ENCODE measurements around the gene IL18BP.

IL18BP gene

GRCh38 chr11:71998649-71999310, at the start of gene IL18BP:
IL18BP (plus strand) TSS chr11:71998909; CDS start chr11:71999985, 1,076 bp downstream.
- no peak for DNase-seq

DNA sequence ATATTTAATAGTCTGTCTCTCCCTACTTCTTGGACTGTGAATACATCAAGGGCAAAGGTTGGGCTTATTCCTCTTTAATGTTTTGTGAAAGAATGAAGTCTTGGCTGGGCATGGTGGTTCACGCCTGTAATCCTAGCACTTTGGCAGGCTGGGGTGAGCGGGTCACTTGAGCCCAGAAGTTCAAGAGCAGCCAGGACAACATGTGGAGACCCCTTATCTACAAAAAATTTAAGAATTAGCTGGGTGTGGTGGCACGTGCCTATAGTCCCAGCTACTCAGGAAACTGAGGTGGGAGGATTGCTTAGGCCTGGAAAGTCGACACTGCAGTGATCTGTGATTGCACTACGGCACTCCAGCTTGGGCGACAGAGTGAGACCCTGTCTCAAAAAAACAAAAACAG, 49.7 kb upstream of the IL18BP start:
- no peak for DNase-seq

DNA sequence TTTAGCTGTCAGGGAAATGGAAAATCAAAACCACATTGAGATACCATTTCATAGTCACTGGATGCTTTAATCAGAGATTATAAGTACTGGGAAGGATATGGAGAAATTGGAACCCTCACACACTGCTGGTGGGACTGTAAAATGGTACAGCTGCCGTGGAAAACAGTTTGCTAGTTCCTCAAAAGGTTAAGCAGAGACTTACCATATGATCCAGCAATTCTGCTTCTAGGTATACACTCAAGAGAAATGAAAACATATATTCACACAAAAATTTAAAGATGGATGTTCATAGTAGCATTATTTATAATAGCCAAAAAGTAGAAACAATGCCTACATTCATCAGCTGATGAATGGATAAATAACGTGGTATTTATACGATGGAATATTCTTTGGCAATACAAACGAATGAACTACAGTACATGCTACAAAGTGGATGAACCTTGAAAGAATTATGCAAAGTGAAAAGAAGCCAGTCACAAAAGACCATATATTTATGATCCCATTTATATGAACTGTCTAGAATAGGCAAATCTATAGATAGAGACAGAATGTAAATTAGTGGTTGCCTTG, 46.9 kb upstream of the IL18BP start:
- DNase-seq: no peak

DNA sequence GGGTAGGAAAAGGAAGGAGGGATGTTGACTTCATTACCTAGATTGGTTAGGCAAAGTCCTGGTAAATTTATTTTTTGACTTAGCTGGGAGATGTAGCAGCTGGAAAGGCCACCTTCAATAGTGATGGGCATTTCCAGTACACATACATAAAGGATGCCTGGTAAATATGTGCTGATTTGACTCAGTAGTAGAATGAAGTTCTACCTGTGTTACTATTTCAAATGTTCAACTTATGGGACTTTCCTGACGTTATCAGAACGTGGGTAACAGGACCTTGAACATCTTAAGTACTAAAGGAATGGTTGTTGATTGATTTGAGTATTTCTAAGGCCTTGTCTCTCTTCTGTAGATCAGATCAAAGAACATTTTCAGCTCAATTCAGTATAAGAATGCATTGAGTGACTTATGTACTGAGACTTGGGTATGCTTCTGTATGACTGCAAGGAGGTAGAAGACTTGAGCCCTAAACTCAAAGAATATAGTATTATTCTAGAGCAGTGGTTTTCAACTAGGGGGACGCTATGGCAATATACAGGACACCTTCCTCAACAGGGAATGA, 42.7 kb upstream of the IL18BP start:
- no peak for DNase-seq

- DNase-seq: no peak
Observed at GRCh38 chr11:71962428-71963038, 36.2 kb upstream of the IL18BP start.

- DNase-seq: no peak
Observed at GRCh38 chr11:71963468-71963867, 35.2 kb upstream of the IL18BP start.

DNA sequence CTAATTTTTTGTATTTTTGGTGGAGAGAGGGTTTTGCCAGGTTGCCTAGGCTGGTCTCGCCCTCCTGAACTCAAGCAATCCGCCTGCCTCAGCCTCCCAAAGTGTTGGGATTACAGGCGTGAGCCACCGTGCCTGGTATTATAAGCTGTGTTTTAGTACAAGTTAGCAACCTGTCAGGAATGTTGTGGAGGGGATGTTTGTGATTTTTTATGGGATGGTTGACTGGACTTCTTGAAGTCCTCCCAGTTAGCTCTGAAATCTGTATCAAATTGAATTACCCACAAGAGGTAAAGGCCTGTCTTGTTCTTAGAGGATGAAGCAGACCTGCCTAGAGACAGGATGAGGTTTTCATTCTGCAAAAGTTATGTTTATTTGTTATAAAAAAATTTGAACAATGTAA, 34.1 kb upstream of the IL18BP start:
- DNase-seq: no peak

DNA sequence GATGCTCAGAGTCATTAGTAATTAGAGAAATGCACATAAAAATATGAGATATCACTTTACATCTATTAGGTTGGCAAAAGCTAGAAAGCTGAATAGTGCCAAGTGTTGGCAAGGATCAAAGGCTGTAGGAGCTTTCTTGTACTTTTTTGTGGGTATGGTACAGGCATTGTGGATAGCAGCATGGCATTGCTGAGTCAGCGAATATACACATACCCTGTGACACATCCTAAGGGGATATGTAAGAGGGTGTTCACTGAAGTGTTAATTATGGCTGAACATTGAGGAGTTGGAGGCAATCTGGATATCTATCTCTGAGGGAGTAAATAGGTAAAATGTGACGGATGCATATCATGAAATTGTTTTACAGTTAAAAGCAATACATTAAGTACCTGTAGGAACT, 27.0 kb upstream of the IL18BP start:
- no peak for DNase-seq

- no peak for DNase-seq
Observed at GRCh38 chr11:71976551-71976950, 22.2 kb upstream of the IL18BP start.

DNA sequence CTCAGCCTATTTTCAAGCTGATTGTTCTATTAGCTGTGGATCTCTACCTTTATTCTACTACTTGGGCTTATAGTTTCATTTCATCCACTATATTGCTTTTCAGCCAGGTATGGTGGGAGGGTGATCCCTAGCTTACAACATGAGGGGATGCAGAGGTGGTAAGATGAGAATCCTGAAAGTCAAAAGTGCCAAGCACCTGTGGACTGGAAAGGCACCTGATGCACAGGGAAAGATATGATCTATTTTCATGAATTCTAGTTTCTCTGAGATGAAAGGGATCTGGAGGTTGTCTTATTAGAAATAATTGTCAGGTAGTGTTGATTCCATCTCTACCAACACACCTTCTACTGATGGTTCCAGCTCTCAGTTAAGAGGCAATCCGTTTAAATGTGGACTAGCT, 21.6 kb upstream of the IL18BP start:
- no peak for DNase-seq

- peak; percentile 41 to 61 for DNase-seq
Observed at GRCh38 chr11:71977743-71978418, 20.8 kb upstream of the IL18BP start.

DNA sequence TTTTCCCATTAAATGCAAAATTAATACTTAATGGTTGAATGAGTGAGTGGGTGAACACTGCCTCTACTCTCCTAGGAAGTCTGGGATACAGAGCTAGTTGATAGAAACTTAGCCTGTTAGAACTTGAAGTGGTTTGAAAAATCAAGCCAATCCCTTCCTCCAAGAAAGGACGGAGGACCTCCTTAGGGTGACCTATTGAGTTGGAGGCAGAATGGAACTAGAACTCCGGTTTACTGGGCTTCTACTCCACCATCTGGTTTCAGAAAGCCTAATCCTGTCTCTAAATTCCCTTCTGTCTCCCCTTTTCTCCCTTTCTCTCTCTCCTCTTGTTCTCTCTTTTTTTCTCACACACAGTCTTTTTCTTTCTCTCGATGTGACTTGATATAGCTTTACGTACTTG, 19.6 kb upstream of the IL18BP start:
- DNase-seq: no peak

- DNase-seq: no peak
Observed at GRCh38 chr11:71979602-71980001, 19.1 kb upstream of the IL18BP start.

GRCh38 chr11:71986131-71986530, 12.6 kb upstream of the IL18BP start:
- DNase-seq: no peak

DNA sequence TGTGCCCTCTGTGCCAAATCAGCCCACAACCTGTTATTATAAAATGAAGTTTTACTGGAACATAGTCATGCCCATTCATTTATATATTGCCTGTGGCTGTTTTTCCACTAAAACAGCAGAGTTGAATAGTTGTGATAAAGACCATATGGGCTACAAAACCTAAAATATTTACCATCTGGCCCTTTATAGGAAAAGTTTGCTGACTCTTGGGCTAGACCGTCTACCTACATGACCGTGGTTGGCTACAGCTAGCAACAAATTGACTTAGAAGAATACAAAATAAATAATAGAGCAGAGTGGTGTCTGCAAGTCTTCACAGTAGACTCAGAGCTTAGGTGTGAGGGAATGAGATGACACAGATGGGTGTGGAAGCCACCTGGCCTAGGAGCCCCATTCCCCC, 11.2 kb upstream of the IL18BP start:
- DNase-seq: no peak

DNA sequence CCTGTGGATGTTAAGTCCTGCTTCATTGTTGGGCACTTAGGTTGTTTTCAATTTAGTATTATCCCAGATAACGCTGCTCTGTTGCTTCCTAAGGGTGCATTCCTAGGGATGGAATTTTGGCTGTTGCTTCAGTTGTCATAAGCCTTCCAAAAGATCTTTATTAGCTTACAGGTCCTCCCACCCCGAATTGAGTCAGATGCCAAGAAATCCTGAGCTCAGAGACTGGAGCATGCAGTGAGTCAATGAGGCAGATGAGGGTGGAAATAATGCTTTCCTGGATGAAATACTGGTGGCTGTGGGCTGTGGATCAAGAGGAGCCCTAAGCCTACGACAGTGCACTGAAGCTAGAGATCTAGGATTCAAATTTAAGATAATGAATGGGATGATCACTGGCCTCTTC, 10.7 kb upstream of the IL18BP start:
- no peak for DNase-seq

DNA sequence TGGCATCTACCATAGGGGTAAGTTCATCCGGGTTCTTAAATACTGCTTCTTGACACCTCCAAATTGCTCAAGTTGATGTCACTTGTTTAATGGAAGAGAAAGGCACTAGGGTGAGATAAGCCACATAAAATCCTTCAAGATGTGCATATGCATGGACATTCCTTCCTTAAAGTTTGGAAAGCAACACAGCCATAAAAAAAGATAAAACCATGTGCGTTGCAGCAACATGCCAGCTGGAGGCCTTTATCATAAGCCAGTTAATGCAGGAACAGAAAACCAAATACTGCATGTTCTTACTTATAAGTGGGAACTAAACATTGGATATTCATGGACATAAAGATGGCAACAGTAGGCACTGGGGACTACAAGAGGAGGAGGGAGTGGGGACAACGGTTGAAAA, 8.0 kb upstream of the IL18BP start:
- DNase-seq: no peak

DNA sequence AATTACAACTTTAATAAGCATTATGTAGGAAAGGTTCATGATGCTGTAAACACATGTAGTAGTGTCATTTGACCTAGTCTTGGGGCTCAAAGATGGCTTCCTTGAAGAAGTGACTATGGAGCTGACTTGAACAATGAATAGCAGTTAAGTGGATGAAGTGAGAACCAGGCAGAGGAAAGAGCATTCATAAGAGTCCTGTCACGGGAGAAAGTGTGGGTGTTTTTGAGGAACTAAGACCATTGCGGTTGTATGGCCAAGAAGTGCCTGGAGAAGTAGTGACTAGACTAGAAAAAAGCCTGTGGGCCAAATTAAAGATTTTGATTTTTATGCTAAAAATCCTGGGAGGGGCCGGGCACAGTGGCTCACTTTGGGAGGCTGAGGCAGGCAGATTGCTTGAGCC, 7.2 kb upstream of the IL18BP start:
- DNase-seq: no peak

DNA sequence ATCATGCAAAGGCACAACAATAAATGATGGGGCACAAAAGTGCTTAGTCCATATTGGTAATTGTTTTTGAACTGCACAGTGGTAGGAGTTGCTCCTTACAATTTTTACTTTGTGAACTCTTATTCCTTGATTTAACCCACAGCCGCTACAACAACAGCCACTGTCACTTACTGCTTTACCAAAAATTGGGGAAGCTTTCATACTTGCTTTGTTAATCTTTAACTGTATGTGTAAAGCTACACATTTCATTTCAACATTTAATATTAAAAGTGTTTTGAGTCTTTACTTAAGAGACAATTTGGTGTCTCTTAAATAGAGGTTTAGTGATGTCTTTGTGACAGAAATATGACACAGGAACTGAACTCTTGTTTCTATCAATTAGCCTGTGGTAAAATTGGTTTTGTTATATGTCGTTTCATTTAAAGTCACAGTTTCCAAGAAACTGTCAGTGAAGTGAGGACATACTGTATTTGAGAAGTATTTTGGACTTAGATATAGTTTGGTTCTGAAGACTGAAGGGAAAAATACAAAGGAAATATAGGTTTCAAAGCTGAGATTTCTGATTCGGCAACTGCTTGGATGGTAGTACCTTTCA, 6.5 kb upstream of the IL18BP start:
- DNase-seq: no peak

- no peak for DNase-seq
Observed at GRCh38 chr11:71994786-71995185, 3.9 kb upstream of the IL18BP start.

DNA sequence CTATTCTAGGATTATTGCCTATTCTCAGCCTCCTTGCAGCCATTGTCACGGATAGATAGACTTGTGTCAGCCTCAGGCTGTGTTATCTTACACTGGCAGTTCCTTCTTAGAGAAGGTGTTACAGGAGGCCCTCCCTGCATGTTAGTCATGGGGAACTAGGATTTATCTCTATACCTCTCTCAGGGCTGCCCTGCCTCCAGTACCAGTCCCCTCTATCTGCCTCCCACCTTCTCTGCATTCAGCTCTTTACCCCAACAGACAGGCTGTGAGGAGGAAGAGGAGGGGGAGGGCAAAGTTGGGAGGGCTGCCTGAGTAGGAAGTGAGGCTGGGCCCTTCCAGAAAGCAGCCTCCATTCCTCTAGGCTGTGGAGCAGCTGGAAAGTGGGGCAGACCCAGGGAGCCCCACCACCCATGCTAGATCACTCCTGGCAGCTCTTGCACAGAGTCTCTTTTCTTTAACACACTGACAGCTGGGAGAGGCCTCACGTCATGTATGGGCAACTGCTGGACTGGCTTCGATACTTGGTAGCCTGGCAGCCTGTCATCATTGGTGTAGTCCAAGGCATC, 2.9 kb upstream of the IL18BP start:
- DNase-seq: no peak

GRCh38 chr11:71996517-71996916, 2.2 kb upstream of the IL18BP start:
- DNase-seq: no peak

- DNase-seq: no peak
Observed at GRCh38 chr11:71996946-71997345, 1.8 kb upstream of the IL18BP start.

All from activated CD4-positive, alpha-beta T cell treated with anti-CD3 and anti-CD28 coated beads, Interleukin-2, amount 50 U/mL, for 48 hours (primary cell).